DND-41 (cell line): ENCODE measurements around the gene SLC22A1.
"Not testable (repeated sequence)": the region's sequence is repeated elsewhere in the genome, so short reads cannot be mapped to it uniquely, and the experiment has no call there.

ENCODE experiments used
- CTCF ChIP-seq: IDR thresholded peaks from 2 replicates; pipeline ENCODE4 v1.5.1; 2012; ENCODE audit warnings: borderline replicate concordance, low read length, moderate library complexity, mild to moderate bottlenecking; ENCODE audit not compliant: poor library complexity, severe bottlenecking; ENCODE audit errors: extremely low read depth
- EZH2 ChIP-seq: IDR thresholded peaks from 3 replicates; pipeline ENCODE4 v1.6.1; 2012; ENCODE audit warnings: borderline replicate concordance, low read depth, mild to moderate bottlenecking, moderate library complexity, low read length, inconsistent platforms; ENCODE audit not compliant: severe bottlenecking

- not testable (repeated sequence) for TF ChIP-seq CTCF, EZH2
These were observed 7.1 kb upstream of the SLC22A1 start for GRCh38 chr6:160114536-160114935.
